Activated CD8-positive, alpha-beta memory T cell treated with anti-CD3 and anti-CD28 coated beads for 24 hours (primary cell): ENCODE data around the gene UMOD.

Experiments used
- DNase-seq: peaks from one replicate; pipeline ENCODE4 v3.0.0-alpha.2; 2020

The UMOD gene

GRCh38 chr16:20291208-20292206, 61.0 kb downstream of the UMOD start:
- no peak for DNase-seq

- DNase-seq, result no peak
Measured at GRCh38 chr16:20289571-20289970, 62.9 kb downstream of the UMOD start.

DNA sequence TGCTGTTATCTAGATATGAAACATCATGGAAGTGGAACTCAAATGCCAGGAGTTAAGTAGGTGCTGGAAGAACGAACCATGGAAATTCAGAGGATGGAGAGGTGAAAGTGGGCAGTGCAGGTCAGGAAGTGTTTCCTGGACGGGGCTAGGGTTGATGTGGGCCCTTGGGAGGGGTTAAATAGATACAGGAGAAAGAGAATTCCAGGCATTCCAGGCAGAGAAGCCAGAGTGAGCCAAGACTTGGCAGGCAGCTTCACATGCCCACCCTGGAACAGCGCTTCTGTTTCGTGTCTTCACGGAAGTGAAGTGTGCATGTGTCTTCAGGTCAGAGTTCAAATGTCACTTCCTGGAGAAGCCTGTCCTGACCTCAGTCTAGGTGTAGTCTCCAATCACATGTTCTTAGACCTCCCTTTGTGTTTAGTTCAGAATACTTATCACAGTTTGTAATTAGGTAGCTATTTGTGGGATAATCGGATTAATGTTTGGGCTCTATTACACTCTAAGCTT, 66.5 kb downstream of the UMOD start:
- DNase-seq, result no peak
